HUES48 (cell line): ENCODE results near the gene USP47.

Experiments used
- H3K27ac ChIP-seq: one replicate; pipeline ENCODE4 v1.7.0; 2013; ENCODE audit warnings: low read depth, low read length, inconsistent platforms
- H3K27me3 ChIP-seq: 2 replicates; pipeline ENCODE4 v1.6.1; 2013; ENCODE audit warnings: mild to moderate bottlenecking, low read length; ENCODE audit not compliant: control insufficient read depth, insufficient read depth
- H3K36me3 ChIP-seq: 2 replicates; pipeline ENCODE4 v1.6.1; 2013; ENCODE audit warnings: low read length; ENCODE audit not compliant: control insufficient read depth, insufficient read depth
- H3K4me1 ChIP-seq: 2 replicates; pipeline ENCODE4 v1.6.1; 2013; ENCODE audit warnings: mild to moderate bottlenecking, low read length; ENCODE audit not compliant: control insufficient read depth, insufficient read depth
- H3K4me3 ChIP-seq: 2 replicates; pipeline ENCODE4 v1.5.1; 2013; ENCODE audit warnings: mild to moderate bottlenecking, low read depth, low read length
- H3K9ac ChIP-seq: 2 replicates; pipeline ENCODE4 v1.6.1; 2013; ENCODE audit warnings: mild to moderate bottlenecking, low read depth, low read length, moderate library complexity
- H3K9me3 ChIP-seq: 2 replicates; pipeline ENCODE4 v1.6.1; 2013; ENCODE audit warnings: low read length; ENCODE audit not compliant: control insufficient read depth, insufficient read depth

Gene USP47

GRCh38 chr11:11850668-11851067 is 8.9 kb downstream of the USP47 start:
- Histone ChIP-seq H3K27me3 (no peaks in the 10 kb centered on the region), H3K27ac (no peak overlapping the region), H3K9me3 (no peaks in the 10 kb centered on the region), H3K36me3 (no peaks in the 10 kb centered on the region), H3K4me3 (no peak overlapping the region), H3K9ac (no peak overlapping the region), H3K4me1 (peaks cover 27% of the 10 kb centered on the region)

- Histone ChIP-seq H3K27me3 (no peaks in the 10 kb centered on the region), H3K9ac (no peak overlapping the region), H3K4me3 (no peak overlapping the region), H3K36me3 (no peaks in the 10 kb centered on the region), H3K27ac (no peak overlapping the region), H3K9me3 (no peaks in the 10 kb centered on the region), H3K4me1 (peaks cover 32% of the 10 kb centered on the region)
Measured at GRCh38 chr11:11856638-11857037, 14.9 kb downstream of the USP47 start.

- Histone ChIP-seq H3K4me3 (no peak overlapping the region), H3K9me3 (no peaks in the 10 kb centered on the region), H3K9ac (no peak overlapping the region), H3K4me1 (peaks cover 28% of the 10 kb centered on the region), H3K36me3 (no peaks in the 10 kb centered on the region), H3K27ac (no peak overlapping the region), H3K27me3 (no peaks in the 10 kb centered on the region)
Measured at GRCh38 chr11:11857769-11858168, 16.0 kb downstream of the USP47 start.

- H3K4me3 ChIP-seq, result no peak overlapping the region
- H3K4me1 ChIP-seq, result peaks cover 31% of the 10 kb centered on the region
- H3K9ac ChIP-seq, result no peak overlapping the region
- H3K27ac ChIP-seq, result no peak overlapping the region
- H3K27me3 ChIP-seq, result no peaks in the 10 kb centered on the region
- H3K9me3 ChIP-seq, result no peaks in the 10 kb centered on the region
- H3K36me3 ChIP-seq, result no peaks in the 10 kb centered on the region
Measured at GRCh38 chr11:11858676-11859075, 16.9 kb downstream of the USP47 start.

GRCh38 chr11:11860103-11860979 is 18.6 kb downstream of the USP47 start:
- Histone ChIP-seq H3K4me1 (peaks cover 45% of the 10 kb centered on the region), H3K27ac (no peak overlapping the region), H3K4me3 (no peak overlapping the region), H3K9me3 (no peaks in the 10 kb centered on the region), H3K36me3 (no peaks in the 10 kb centered on the region), H3K9ac (no peak overlapping the region), H3K27me3 (no peaks in the 10 kb centered on the region)

GRCh38 chr11:11862999-11863398 is 21.2 kb downstream of the USP47 start:
- H3K27me3 ChIP-seq, result no peaks in the 10 kb centered on the region
- no peaks in the 10 kb centered on the region for H3K36me3 ChIP-seq
- peaks cover 42% of the 10 kb centered on the region for H3K4me1 ChIP-seq
- H3K4me3 ChIP-seq, result no peak overlapping the region
- H3K27ac ChIP-seq, result no peak overlapping the region
- no peak overlapping the region for H3K9ac ChIP-seq
- H3K9me3 ChIP-seq, result no peaks in the 10 kb centered on the region

GRCh38 chr11:11864332-11864731 is 22.6 kb downstream of the USP47 start:
- Histone ChIP-seq H3K9me3 (no peaks in the 10 kb centered on the region), H3K27me3 (no peaks in the 10 kb centered on the region), H3K4me3 (no peak overlapping the region), H3K27ac (no peak overlapping the region), H3K36me3 (no peaks in the 10 kb centered on the region), H3K9ac (no peak overlapping the region), H3K4me1 (peaks cover 34% of the 10 kb centered on the region)

GRCh38 chr11:11864803-11865202 is 23.0 kb downstream of the USP47 start:
- Histone ChIP-seq H3K9me3 (no peaks in the 10 kb centered on the region), H3K4me1 (peaks cover 37% of the 10 kb centered on the region), H3K36me3 (no peaks in the 10 kb centered on the region), H3K27me3 (no peaks in the 10 kb centered on the region), H3K27ac (peak overlapping the region; percentile 53), H3K9ac (no peak overlapping the region), H3K4me3 (no peak overlapping the region)

GRCh38 chr11:11865449-11865848 is 23.7 kb downstream of the USP47 start:
- Histone ChIP-seq H3K27ac (peak overlapping the region; percentile 3), H3K4me3 (peak overlapping the region; percentile 18; the same call in 1 of the 2 replicates), H3K9ac (no peak overlapping the region), H3K4me1 (peaks cover 42% of the 10 kb centered on the region), H3K9me3 (no peaks in the 10 kb centered on the region), H3K36me3 (no peaks in the 10 kb centered on the region), H3K27me3 (no peaks in the 10 kb centered on the region)

GRCh38 chr11:11866203-11866602 is 24.4 kb downstream of the USP47 start:
- no peaks in the 10 kb centered on the region for H3K36me3 ChIP-seq
- H3K4me3 ChIP-seq, result no peak overlapping the region
- peaks cover 46% of the 10 kb centered on the region for H3K4me1 ChIP-seq
- no peaks in the 10 kb centered on the region for H3K27me3 ChIP-seq
- no peak overlapping the region for H3K27ac ChIP-seq
- H3K9me3 ChIP-seq, result no peaks in the 10 kb centered on the region
- no peak overlapping the region for H3K9ac ChIP-seq

GRCh38 chr11:11867720-11868119 is 25.9 kb downstream of the USP47 start:
- Histone ChIP-seq H3K9ac (no peak overlapping the region), H3K4me1 (peaks cover 56% of the 10 kb centered on the region), H3K27me3 (no peaks in the 10 kb centered on the region), H3K4me3 (no peak overlapping the region), H3K9me3 (no peaks in the 10 kb centered on the region), H3K27ac (no peak overlapping the region), H3K36me3 (no peaks in the 10 kb centered on the region)
